Ishikawa (cell line): ENCODE results near the gene ADRB2.

Experiments used
- EGR1 ChIP-seq: IDR thresholded peaks from 2 replicates; pipeline ENCODE4 v1.6.1; 2012
- EP300 ChIP-seq: IDR thresholded peaks from 2 replicates; pipeline ENCODE4 v1.6.1; 2012; ENCODE audit warnings: borderline replicate concordance
- FOXM1 ChIP-seq: IDR thresholded peaks from 2 replicates; pipeline ENCODE4 v1.6.1; 2012; ENCODE audit warnings: low read depth, borderline replicate concordance
- RAD21 ChIP-seq: IDR thresholded peaks from 2 replicates; pipeline ENCODE4 v1.6.1; 2012; ENCODE audit warnings: low read depth
- REST ChIP-seq: IDR thresholded peaks from 2 replicates; pipeline ENCODE4 v1.6.1; 2012; ENCODE audit warnings: low read depth, mild to moderate bottlenecking
- TAF1 ChIP-seq: IDR thresholded peaks from 2 replicates; pipeline ENCODE4 v1.6.1; 2012; ENCODE audit warnings: low read depth, mild to moderate bottlenecking
- TEAD4 ChIP-seq: IDR thresholded peaks from 2 replicates; pipeline ENCODE4 v1.6.1; 2012
- YY1 ChIP-seq: IDR thresholded peaks from 2 replicates; pipeline ENCODE4 v1.6.1; 2012; ENCODE audit warnings: low read depth
- ZBTB7A ChIP-seq: IDR thresholded peaks from 2 replicates; pipeline ENCODE4 v1.6.1; 2012; ENCODE audit warnings: low read depth

GRCh38 chr5:148831590-148832565 lies 5.5 kb downstream of the ADRB2 start:
- no peak for TF ChIP-seq FOXM1
- TF ChIP-seq REST = no peak
- no peak for TF ChIP-seq TEAD4
- TF ChIP-seq ZBTB7A = no peak
- no peak for TF ChIP-seq EGR1
- no peak for TF ChIP-seq RAD21
- no peak for TF ChIP-seq EP300
- TF ChIP-seq YY1 = no peak
- TF ChIP-seq TAF1 = no peak
